ENCODE results near the gene SELENOM. TPM values are rescaled to one million over a fixed set of nuclear protein-coding genes. Genes with fewer than 3 reads are reported as not detected.
A peak's percentile ranks its signal among the peaks of the same experiment; 100 is the strongest.
"Not testable (repeated sequence)": the region's sequence is repeated elsewhere in the genome, so short reads cannot be mapped to it uniquely, and the experiment has no call there.

The SELENOM gene
- total RNA-seq, 8 experiments from 2014 or later, result 17.1 to 366 (median 42.5) TPM

DNA sequence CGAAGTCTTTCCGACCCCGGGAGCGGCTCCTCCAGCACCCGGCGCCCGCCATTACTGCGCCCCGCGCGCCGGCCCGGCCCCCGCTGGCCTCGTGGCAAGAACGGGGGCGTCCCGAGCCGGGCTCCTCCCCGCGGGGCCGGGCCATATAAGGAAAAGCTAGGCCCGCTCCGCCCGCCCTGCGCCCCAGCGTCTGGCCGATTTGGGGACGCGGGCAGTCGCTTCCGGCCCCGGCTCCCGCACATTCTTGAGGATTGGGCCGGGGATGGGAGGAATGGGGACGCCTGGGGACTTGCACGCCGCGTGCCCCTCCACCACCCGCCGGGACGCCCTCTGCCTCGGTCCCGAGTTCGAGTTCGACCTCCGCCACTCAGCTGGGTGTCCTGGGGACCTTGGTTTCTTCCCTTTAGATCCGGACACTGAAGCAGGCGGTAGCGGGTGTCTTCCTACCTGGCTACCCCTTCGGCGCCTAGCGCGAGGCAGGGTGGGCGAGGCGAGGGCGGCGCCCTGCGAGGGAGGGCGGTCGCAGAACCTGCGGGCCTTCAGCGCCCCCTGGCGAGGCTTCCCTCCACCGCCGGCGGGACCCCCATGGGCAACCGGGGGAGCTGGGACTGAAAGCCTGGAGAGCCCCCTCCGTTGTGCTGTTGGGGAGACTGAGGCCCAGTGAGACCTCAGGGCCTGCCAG is 22.4 kb downstream of the SELENOM start:
- 0 to 3% (median 3%) methylated on average over 5 to 8 of the region's 69 CpGs; no CpG with 5 or more reads in 7 of the 10 experiments for WGBS, 10 experiments
- H3K4me1 ChIP-seq (replicated peaks in 1 of 2), result peaks cover 0 to 16% of the 10 kb centered on the region in 2 donors
- H3K4me3 ChIP-seq, result peak overlapping the region; percentile 29 to 53 (median 48)
- in situ Hi-C loops (cut with MboI; ENCODE audit: low pct_unique_long_range_greater_than_20kb in 2 of 9, low sequenced_read_pairs in 9 of 9, unreplicated experiment in 9 of 9), result loop anchor here in 4 of 9 experiments (10.0 to 25.0 kb wide), 3 partner anchors 110 to 140 kb away; partner anchors contain the start of genes MORC2 (in 2 of the 4) and TUG1 (in 2 of the 4)
- ATAC-seq (replicated peaks in 6 of 8), result peak; percentile 15 to 79 (median 56)
- H3K27ac ChIP-seq, result no peak overlapping the region

DNA sequence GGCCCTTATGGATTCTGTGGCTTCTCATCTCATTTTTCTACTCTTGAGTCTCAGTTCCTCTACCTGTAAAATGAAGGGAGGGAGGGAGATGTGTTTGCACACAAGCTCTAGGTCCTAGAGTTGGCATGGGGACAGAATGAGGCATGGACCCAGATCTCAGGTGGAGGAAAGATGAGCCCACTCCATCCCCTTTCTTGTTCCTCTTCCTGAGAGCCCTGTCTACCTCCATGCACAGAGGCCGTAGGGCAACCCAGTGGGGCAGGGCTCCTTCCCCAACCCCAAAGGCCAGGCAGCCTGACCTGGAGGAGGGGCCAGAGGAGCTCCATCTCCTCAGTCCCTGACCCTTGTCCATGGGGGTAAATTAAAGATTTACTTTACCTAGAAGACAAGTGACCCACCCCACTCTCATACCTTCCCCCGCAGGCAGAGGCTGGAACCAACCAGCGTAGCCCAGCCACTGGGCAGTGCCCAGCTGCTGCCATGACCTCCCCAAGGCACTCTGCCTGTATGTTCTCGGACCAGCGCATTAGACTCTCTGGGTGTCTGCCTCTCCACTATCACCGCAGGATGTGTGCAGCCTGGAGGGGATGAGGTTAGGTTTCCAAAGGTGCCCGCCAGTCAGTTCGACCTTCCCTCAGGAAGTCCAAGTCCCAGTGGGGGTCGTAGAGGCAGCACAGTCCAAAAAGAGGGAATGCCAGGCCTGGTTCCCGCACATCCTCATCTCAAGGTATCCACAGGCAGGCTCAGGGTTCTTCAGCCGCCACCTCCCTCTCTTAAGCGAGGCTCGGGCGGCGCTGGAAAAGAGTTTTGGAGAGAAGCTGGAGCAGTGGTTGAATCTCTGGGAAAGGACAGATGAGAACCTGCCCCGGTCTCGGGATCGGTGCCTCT is 23.2 kb downstream of the SELENOM start:
- in situ Hi-C loops (cut with MboI; ENCODE audit: low pct_unique_long_range_greater_than_20kb in 2 of 9, low sequenced_read_pairs in 9 of 9, unreplicated experiment in 9 of 9), result loop anchor here in 4 of 9 experiments (10.0 to 25.0 kb wide), 3 partner anchors 109 to 139 kb away; partner anchors contain the start of genes MORC2 (in 2 of the 4) and TUG1 (in 2 of the 4)
- peak overlapping the region; percentile 29 to 53 (median 48) for H3K4me3 ChIP-seq
- ATAC-seq (replicated peaks in 6 of 8), result peak in 4 of 8 experiments; percentile 0 to 5 (median 4)
- 12 to 41% (median 25%) methylated on average over 2 to 9 of the region's 18 CpGs; no CpG with 5 or more reads in 7 of the 10 experiments for WGBS, 10 experiments
- H3K27ac ChIP-seq, result no peak overlapping the region
- H3K4me1 ChIP-seq (replicated peaks in 1 of 2), result peaks cover 0 to 16% of the 10 kb centered on the region in 2 donors

DNA sequence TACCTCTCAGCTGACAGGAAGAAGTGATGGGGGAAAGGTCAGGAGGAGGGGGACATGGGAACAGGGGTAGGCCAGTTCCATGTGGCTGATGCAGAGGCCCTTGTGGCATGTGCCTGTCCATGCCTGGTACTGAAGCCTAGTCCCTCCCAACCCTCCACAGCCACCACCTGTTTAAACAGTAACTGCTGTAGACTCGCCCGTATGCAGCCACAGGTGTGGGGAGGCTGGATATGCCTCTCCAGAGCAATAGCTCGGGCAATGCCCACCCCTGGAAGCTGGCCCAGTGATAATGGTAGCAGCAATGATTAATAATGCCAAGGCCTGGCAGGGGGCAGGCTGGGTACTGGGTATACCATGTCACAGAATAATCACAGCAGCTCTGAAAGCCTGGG is 24.0 kb downstream of the SELENOM start:
- H3K4me1 ChIP-seq (replicated peaks in 1 of 2), result peaks cover 0 to 16% of the 10 kb centered on the region in 2 donors
- ATAC-seq (replicated peaks in 6 of 8), result no peak
- no peak overlapping the region for H3K4me3 ChIP-seq
- in situ Hi-C loops (cut with MboI; ENCODE audit: low pct_unique_long_range_greater_than_20kb in 2 of 9, low sequenced_read_pairs in 9 of 9, unreplicated experiment in 9 of 9), result loop anchor here in 4 of 9 experiments (10.0 to 25.0 kb wide), 3 partner anchors 109 to 139 kb away; partner anchors contain the start of genes MORC2 (in 2 of the 4) and TUG1 (in 2 of the 4)
- WGBS, 10 experiments, result 100% methylated on average over 2 of the region's 3 CpGs; no CpG with 5 or more reads in 9 of the 10 experiments
- H3K27ac ChIP-seq, result no peak overlapping the region

GRCh38 chr22:31082606-31083376 is 24.6 kb downstream of the SELENOM start:
- H3K4me3 ChIP-seq, result no peak overlapping the region
- 63 to 100% (median 85%) methylated on average over 1 to 5 of the region's 11 CpGs; no CpG with 5 or more reads in 4 of the 10 experiments for WGBS, 10 experiments

GRCh38 chr22:31081963-31082605 is 25.3 kb downstream of the SELENOM start:
- no peak for ATAC-seq (replicated peaks in 6 of 8)
- Histone ChIP-seq H3K4me3 (peak overlapping the region in 2 of 5 donors; percentile 46 to 51), H3K27ac (no peak overlapping the region), H3K4me1 (replicated peaks in 1 of 2) (peaks cover 0 to 16% of the 10 kb centered on the region in 2 donors)
- 0 to 100% (median 75%) methylated on average over 1 to 3 of the region's 6 CpGs; no CpG with 5 or more reads in 5 of the 10 experiments for WGBS, 10 experiments
- in situ Hi-C loops (cut with MboI; ENCODE audit: low pct_unique_long_range_greater_than_20kb in 2 of 9, low sequenced_read_pairs in 9 of 9, unreplicated experiment in 9 of 9), result loop anchor here in 4 of 9 experiments (10.0 to 25.0 kb wide), 3 partner anchors 107 to 137 kb away; partner anchors contain the start of genes MORC2 (in 2 of the 4) and TUG1 (in 2 of the 4)

More at GRCh38 chr22:31082606-31083376, 24.6 kb downstream of the SELENOM start:
- in situ Hi-C loops (cut with MboI; ENCODE audit: low pct_unique_long_range_greater_than_20kb in 2 of 9, low sequenced_read_pairs in 9 of 9, unreplicated experiment in 9 of 9), result loop anchor here in 4 of 9 experiments (10.0 to 25.0 kb wide), 3 partner anchors 108 to 138 kb away; partner anchors contain the start of genes MORC2 (in 2 of the 4) and TUG1 (in 2 of the 4)
- peaks cover 0 to 16% of the 10 kb centered on the region in 2 donors for H3K4me1 ChIP-seq (replicated peaks in 1 of 2)
- H3K27ac ChIP-seq, result no peak overlapping the region
- ATAC-seq (replicated peaks in 6 of 8), result peak in 2 of 8 experiments; percentile 0 to 1

DNA sequence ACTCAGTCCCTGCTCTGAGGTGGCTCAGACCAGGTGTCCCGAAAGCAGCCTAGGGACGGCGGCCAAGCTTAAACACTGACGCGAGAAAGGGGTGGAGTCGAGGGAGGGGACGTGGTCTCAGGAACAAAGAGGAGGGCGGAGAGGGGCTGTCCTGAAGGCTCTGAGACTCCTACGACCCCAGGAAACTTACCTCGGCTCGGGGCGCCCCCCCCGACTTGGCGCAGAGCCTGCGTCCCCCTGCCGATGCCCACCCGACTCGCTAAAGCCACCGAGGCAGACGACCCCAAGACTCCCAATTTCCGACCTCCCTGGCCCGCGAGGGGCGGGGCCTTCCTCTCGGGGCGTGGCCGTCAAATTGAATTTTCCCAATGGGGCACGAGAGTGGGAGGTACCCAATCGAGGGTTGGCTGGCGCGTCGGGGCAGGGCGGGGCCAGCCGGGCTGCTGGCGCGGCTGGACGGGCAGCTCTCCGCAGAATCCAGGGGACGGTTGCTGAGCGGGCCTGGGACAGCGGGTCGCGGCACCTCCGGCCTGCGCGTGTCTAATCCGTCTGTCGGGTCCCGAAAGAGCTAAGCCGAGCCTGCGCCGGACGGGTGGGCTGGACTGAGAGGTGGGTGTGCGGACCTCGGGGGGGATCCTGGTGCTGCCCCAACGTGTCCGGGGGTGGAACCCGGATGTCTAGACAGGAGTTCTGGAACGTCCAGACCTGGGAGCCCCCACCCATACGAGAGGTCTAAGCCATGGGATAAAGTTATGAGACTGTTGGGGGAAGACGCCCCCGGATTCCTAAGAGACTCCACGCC is 26.3 kb downstream of the SELENOM start, which contains the start of gene SMTN:
TSS of gene SMTN (plus strand) at position 471 of the 802 bp plus-strand sequence. CDS start 1,941 bp downstream, outside the sequence.
- in situ Hi-C loops (cut with MboI; ENCODE audit: low pct_unique_long_range_greater_than_20kb in 2 of 9, low sequenced_read_pairs in 9 of 9, unreplicated experiment in 9 of 9), result loop anchor here in 4 of 9 experiments (10.0 to 25.0 kb wide), 3 partner anchors 106 to 136 kb away; partner anchors contain the start of genes MORC2 (in 2 of the 4) and TUG1 (in 2 of the 4)
- H3K4me1 ChIP-seq (replicated peaks in 1 of 2), result peaks cover 0 to 16% of the 10 kb centered on the region in 2 donors
- peak within 1 kb of the TSS; percentile 46 to 77 (median 51) for H3K4me3 ChIP-seq
- 0 to 17% (median 0%) methylated on average over 2 to 16 of the region's 63 CpGs; no CpG with 5 or more reads in 5 of the 10 experiments for WGBS, 10 experiments
- H3K27ac ChIP-seq, result peak within 1 kb of the TSS; percentile 35 to 86
- peak; percentile 59 to 92 (median 86) for ATAC-seq (replicated peaks in 6 of 8)

- 0 to 83% (median 25%) methylated on average over 1 to 4 of the region's 5 CpGs; no CpG with 5 or more reads in 3 of the 10 experiments for WGBS, 10 experiments
- no peak for ATAC-seq (replicated peaks in 6 of 8)
- in situ Hi-C loops (cut with MboI; ENCODE audit: low pct_unique_long_range_greater_than_20kb in 2 of 9, low sequenced_read_pairs in 9 of 9, unreplicated experiment in 9 of 9), result loop anchor here in 4 of 9 experiments (10.0 to 25.0 kb wide), 3 partner anchors 106 to 136 kb away; partner anchors contain the start of genes MORC2 (in 2 of the 4) and TUG1 (in 2 of the 4)
- Histone ChIP-seq H3K27ac (peak overlapping the region in 1 of 2 donors; percentile 86), H3K4me1 (replicated peaks in 1 of 2) (peaks cover 0 to 14% of the 10 kb centered on the region in 2 donors), H3K4me3 (peak overlapping the region; percentile 46 to 77 (median 51))
Observed at GRCh38 chr22:31080164-31080847, 27.1 kb downstream of the SELENOM start.

- ATAC-seq (replicated peaks in 6 of 8), result no peak
- in situ Hi-C loops (cut with MboI; ENCODE audit: low pct_unique_long_range_greater_than_20kb in 2 of 9, low sequenced_read_pairs in 9 of 9, unreplicated experiment in 9 of 9), result loop anchor here in 2 of 9 experiments (25.0 kb wide), 1 partner anchor 117 kb away; the partner anchor contains the start of genes MORC2 (in 2 of the 2) and TUG1 (in 2 of the 2)
- no peak overlapping the region for H3K27ac ChIP-seq
- 68 to 100% (median 77%) methylated on average over 1 to 10 of the region's 12 CpGs; no CpG with 5 or more reads in 2 of the 10 experiments for WGBS, 10 experiments
- peaks cover 0 to 12% of the 10 kb centered on the region in 2 donors for H3K4me1 ChIP-seq (replicated peaks in 1 of 2)
- H3K4me3 ChIP-seq, result no peak overlapping the region
Observed at GRCh38 chr22:31079095-31079642, 28.2 kb downstream of the SELENOM start.

DNA sequence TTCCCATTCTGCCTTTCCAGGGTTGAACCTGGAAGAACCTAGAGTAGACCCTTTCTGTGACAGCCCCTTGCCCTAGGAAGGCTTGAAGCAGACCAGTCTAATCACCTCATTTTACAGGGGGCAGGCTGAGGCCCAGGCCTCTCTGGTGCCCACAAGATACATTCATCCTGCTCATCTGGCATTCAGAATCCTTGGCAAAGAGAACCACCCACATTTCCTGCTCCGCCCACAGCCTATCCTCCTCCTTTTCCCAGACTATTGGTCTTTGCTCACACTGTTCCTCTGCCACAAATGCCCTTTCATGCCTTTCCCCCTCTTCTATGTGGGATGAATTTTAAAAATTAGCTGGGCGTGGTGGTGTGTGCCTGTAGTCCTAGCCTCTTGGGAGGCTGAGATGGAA is 29.0 kb downstream of the SELENOM start:
- 33 to 100% (median 83%) methylated on average over 1 to 2 of the region's 2 CpGs; no CpG with 5 or more reads in 3 of the 10 experiments for WGBS, 10 experiments
- not testable (repeated sequence) for H3K4me3 ChIP-seq; ATAC-seq (replicated peaks in 6 of 8); H3K27ac ChIP-seq
- H3K4me1 ChIP-seq (replicated peaks in 1 of 2), result peaks cover 0 to 12% of the 10 kb centered on the region in 2 donors
- in situ Hi-C loops (cut with MboI; ENCODE audit: low pct_unique_long_range_greater_than_20kb in 2 of 9, low sequenced_read_pairs in 9 of 9, unreplicated experiment in 9 of 9), result loop anchor here in 2 of 9 experiments (25.0 kb wide), 1 partner anchor 116 kb away; the partner anchor contains the start of genes MORC2 (in 2 of the 2) and TUG1 (in 2 of the 2)

Measured in motor neuron (in vitro differentiated cells).